ENCODE results near the gene RTN4IP1. TPM values are rescaled to one million over a fixed set of nuclear protein-coding genes. Genes with fewer than 3 reads are reported as not detected.

Gene RTN4IP1
- total and polyA plus RNA-seq, 10 of the 15 experiments (the other 5 are each of a cell fraction or from before 2014, with no cell fraction given) = 8.2 to 17.0 (median 9.8) TPM

- Histone ChIP-seq H4K20me1 (ENCODE audit: control insufficient read depth, insufficient read depth) (no peaks in the 10 kb centered on the region), H3K4me3 (no peak overlapping the region), H2AFZ (ENCODE audit: control insufficient read depth, low read depth, low read length) (no peak overlapping the region), H3K9me3 (replicated peaks; ENCODE audit: control insufficient read depth, insufficient read depth, low read length) (no peaks in the 10 kb centered on the region), H3K79me2 (ENCODE audit: control insufficient read depth, insufficient read depth, low read length) (peaks cover 2% of the 10 kb centered on the region; the same call in 1 of the 2 replicates), H3K4me2 (ENCODE audit: control insufficient read depth, insufficient read depth) (no peak overlapping the region), H3K27me3 (replicated peaks in 1 of 2; ENCODE audit: control insufficient read depth in 2 of 2, insufficient read depth in 2 of 2, low read length in 1 of 2) (no peaks in the 10 kb centered on the region), H3K27ac (ENCODE audit: control insufficient read depth, insufficient read depth) (no peak overlapping the region), H3K4me1 (ENCODE audit: control insufficient read depth, insufficient read depth, low read length) (peaks cover 16% of the 10 kb centered on the region), H3K36me3 (ENCODE audit: control insufficient read depth in 2 of 2, insufficient read depth in 2 of 2, low read length in 1 of 2) (peaks cover 3 to 32% of the 10 kb centered on the region in 2 experiments), H3K9ac (ENCODE audit: control insufficient read depth, insufficient read depth, low read length) (no peak overlapping the region)
- RAD21 ChIA-PET (ENCODE audit: unreplicated experiment) = interaction anchor here (0.6 to 0.9 kb wide), 2 partner anchors 25 to 29 kb away, joined by 3 read pairs; no protein-coding TSS in a partner anchor
- CTCF ChIA-PET = interaction anchor here (0.8 to 1.2 kb wide), 3 partner anchors 27 to 91 kb away, joined by 3 to 4 read pairs (median 3); no protein-coding TSS in a partner anchor
- SMC1A ChIA-PET (ENCODE audit: uncharacterized antibody, unreplicated experiment) = interaction anchor here (0.9 to 2.5 kb wide), 9 partner anchors 10 to 30 kb away, joined by 3 to 10 read pairs (median 4); no protein-coding TSS in a partner anchor
- FAIRE-seq = no peak
- WGBS (ENCODE audit: insufficient coverage, insufficient replicate concordance, low lambda C conversion rate, missing lambda C conversion rate) = 61% methylated on average over 1 of the region's 1 CpG
- TF ChIP-seq SMAD5 (IDR thresholded peaks at IDR 0.05; ENCODE audit: low read depth) (no peak), NFYA (IDR thresholded peaks at IDR 0.05; ENCODE audit: borderline replicate concordance, low read depth, low read length) (no peak), NKRF (conservative IDR thresholded peaks at IDR 0.05) (no peak)
- in situ Hi-C loops (cut with MboI) = no loop called here
- POLR2A ChIA-PET = interaction anchor here (0.6 to 1.6 kb wide), 5 partner anchors 9 to 30 kb away, joined by 3 to 6 read pairs (median 4); no protein-coding TSS in a partner anchor
- no TSS peak for BruUV-seq (replicated peaks)
- intact Hi-C loops (cut with micrococcal nuclease; ENCODE audit: unreplicated experiment) = no loop called here
- ATAC-seq = no peak
- no peak for DNase-seq (ENCODE audit: low read depth, low spot score)
Observed at GRCh38 chr6:106536357-106536756, 92.9 kb downstream of the RTN4IP1 start.

- 13% methylated on average over 2 of the region's 2 CpGs for WGBS (ENCODE audit: insufficient coverage, insufficient replicate concordance, low lambda C conversion rate, missing lambda C conversion rate)
- no peak overlapping the region for H3K27ac ChIP-seq (ENCODE audit: control insufficient read depth, insufficient read depth)
- ChIA-PET CTCF (interaction anchor here (0.7 to 1.7 kb wide), 6 partner anchors 11 to 174 kb away, joined by 3 to 5 read pairs (median 4); no protein-coding TSS in a partner anchor), SMC1A (ENCODE audit: uncharacterized antibody, unreplicated experiment) (interaction anchor here (0.6 to 2.6 kb wide), 6 partner anchors 8 to 69 kb away, joined by 3 to 17 read pairs (median 6); no protein-coding TSS in a partner anchor), RAD21 (ENCODE audit: unreplicated experiment) (interaction anchor here (0.9 to 2.2 kb wide), 7 partner anchors 10 to 36 kb away, joined by 3 to 10 read pairs (median 5); no protein-coding TSS in a partner anchor), POLR2A (interaction anchor here (1.2 to 1.5 kb wide), 2 partner anchors 12 to 15 kb away, joined by 3 to 5 read pairs; no protein-coding TSS in a partner anchor)
- no TSS peak for BruUV-seq (replicated peaks)
- in situ Hi-C loops (cut with MboI) = no loop called here
- FAIRE-seq = no peak
- H3K9me3 ChIP-seq (replicated peaks; ENCODE audit: control insufficient read depth, insufficient read depth, low read length) = no peaks in the 10 kb centered on the region
- no peaks in the 10 kb centered on the region for H4K20me1 ChIP-seq (ENCODE audit: control insufficient read depth, insufficient read depth)
- H3K9ac ChIP-seq (ENCODE audit: control insufficient read depth, insufficient read depth, low read length) = no peak overlapping the region
- intact Hi-C loops (cut with micrococcal nuclease; ENCODE audit: unreplicated experiment) = no loop called here
- H3K4me2 ChIP-seq (ENCODE audit: control insufficient read depth, insufficient read depth) = no peak overlapping the region
- H3K79me2 ChIP-seq (ENCODE audit: control insufficient read depth, insufficient read depth, low read length) = peaks cover 2% of the 10 kb centered on the region
- H3K4me1 ChIP-seq (ENCODE audit: control insufficient read depth, insufficient read depth, low read length) = peaks cover 16% of the 10 kb centered on the region
- H3K36me3 ChIP-seq (ENCODE audit: control insufficient read depth in 2 of 2, insufficient read depth in 2 of 2, low read length in 1 of 2) = peaks cover 3 to 31% of the 10 kb centered on the region in 2 experiments
- H3K4me3 ChIP-seq = no peak overlapping the region
- no peak for ATAC-seq
- DNase-seq (ENCODE audit: low read depth, low spot score) = no peak
- H3K27me3 ChIP-seq (replicated peaks in 1 of 2; ENCODE audit: control insufficient read depth in 2 of 2, insufficient read depth in 2 of 2, low read length in 1 of 2) = no peaks in the 10 kb centered on the region
- no peak overlapping the region for H2AFZ ChIP-seq (ENCODE audit: control insufficient read depth, low read depth, low read length)
- TF ChIP-seq ZNF592 (IDR thresholded peaks at IDR 0.05) (no peak), USF1 (IDR thresholded peaks at IDR 0.05; ENCODE audit: borderline replicate concordance, extremely low read length, insufficient read depth, low read depth, low read length) (no peak), PKNOX1 (IDR thresholded peaks at IDR 0.05) (no peak), KLF5 (IDR thresholded peaks at IDR 0.05; ENCODE audit: partially characterized antibody) (no peak)
Observed at GRCh38 chr6:106535012-106535411, 94.3 kb downstream of the RTN4IP1 start.

Measured in GM12878 (cell line).